ENCODE measurements around the gene ELMOD1. TPM values are rescaled to one million over a fixed set of nuclear protein-coding genes. Genes with fewer than 3 reads are reported as not detected.
"Not testable (repeated sequence)": the region's sequence is repeated elsewhere in the genome, so short reads cannot be mapped to it uniquely, and the experiment has no call there.

The ELMOD1 gene
- 0.12 TPM in 1 of 2 replicates, not detected in the other for total RNA-seq (2014; rRNA removed; shearing (Covaris generic))
- not detected in 2 replicates for polyA plus RNA-seq (2014; cell fraction: nucleus; rRNA removed)

- peak; percentile 26 for DNase-seq (ENCODE audit: extremely low read depth, low read depth)
These were observed at the start of gene ELMOD1 for GRCh38 chr11:107590460-107591377. Gene ELMOD1 (plus strand): TSS chr11:107591147. CDS start chr11:107618190, 27,043 bp downstream.

- no peak for DNase-seq (ENCODE audit: extremely low read depth, low read depth)
These were observed 45.8 kb upstream of the ELMOD1 start for GRCh38 chr11:107545101-107545514.

- DNase-seq (ENCODE audit: extremely low read depth, low read depth): no peak
These were observed 43.0 kb upstream of the ELMOD1 start for GRCh38 chr11:107547961-107548360.

- DNase-seq (ENCODE audit: extremely low read depth, low read depth): peak; percentile 35
These were observed 41.5 kb upstream of the ELMOD1 start for GRCh38 chr11:107549253-107549953.

GRCh38 chr11:107549954-107550285 lies 41.0 kb upstream of the ELMOD1 start:
- DNase-seq (ENCODE audit: extremely low read depth, low read depth): no peak

GRCh38 chr11:107550304-107550703 lies 40.6 kb upstream of the ELMOD1 start:
- no peak for DNase-seq (ENCODE audit: extremely low read depth, low read depth)

- no peak for DNase-seq (ENCODE audit: extremely low read depth, low read depth)
These were observed 29.3 kb upstream of the ELMOD1 start for GRCh38 chr11:107561688-107562087.

GRCh38 chr11:107562647-107563208 lies 28.2 kb upstream of the ELMOD1 start:
- peak; percentile 12 for DNase-seq (ENCODE audit: extremely low read depth, low read depth)

- DNase-seq (ENCODE audit: extremely low read depth, low read depth): peak; percentile 38
These were observed 27.2 kb upstream of the ELMOD1 start for GRCh38 chr11:107563702-107564101.

GRCh38 chr11:107564877-107565218 lies 26.1 kb upstream of the ELMOD1 start:
- no peak for DNase-seq (ENCODE audit: extremely low read depth, low read depth)

- peak; percentile 51 for DNase-seq (ENCODE audit: extremely low read depth, low read depth)
These were observed 25.6 kb upstream of the ELMOD1 start, which contains the start of gene ALKBH8 for GRCh38 chr11:107565219-107565937. Gene ALKBH8 (minus strand): TSS chr11:107565735. CDS start chr11:107560893, 4,842 bp downstream.

- not testable (repeated sequence) for DNase-seq (ENCODE audit: extremely low read depth, low read depth)
These were observed 24.9 kb upstream of the ELMOD1 start for GRCh38 chr11:107565955-107566501.

GRCh38 chr11:107566569-107566968 lies 24.4 kb upstream of the ELMOD1 start:
- DNase-seq (ENCODE audit: extremely low read depth, low read depth): no peak

GRCh38 chr11:107567739-107568335 lies 23.1 kb upstream of the ELMOD1 start:
- no peak for DNase-seq (ENCODE audit: extremely low read depth, low read depth)

GRCh38 chr11:107570015-107570414 lies 20.9 kb upstream of the ELMOD1 start:
- DNase-seq (ENCODE audit: extremely low read depth, low read depth): no peak

- DNase-seq (ENCODE audit: extremely low read depth, low read depth): no peak
These were observed 17.5 kb upstream of the ELMOD1 start for GRCh38 chr11:107573438-107573837.

- DNase-seq (ENCODE audit: extremely low read depth, low read depth): peak; percentile 36
These were observed 14.2 kb upstream of the ELMOD1 start for GRCh38 chr11:107576497-107577345.

GRCh38 chr11:107577346-107577711 lies 13.6 kb upstream of the ELMOD1 start:
- DNase-seq (ENCODE audit: extremely low read depth, low read depth): no peak

- not testable (repeated sequence) for DNase-seq (ENCODE audit: extremely low read depth, low read depth)
These were observed 11.8 kb upstream of the ELMOD1 start for GRCh38 chr11:107579169-107579568.
